Activated CD4-positive, alpha-beta T cell treated with anti-CD3 and anti-CD28 coated beads, Interleukin-2, Interleukin-6, amounts not matched to agents 100 ng/mL and 50 ng/mL, durations not matched to agents 16 hours and 8 hours (primary cell): ENCODE results near the gene TMEM134.
A peak's percentile ranks its signal among the peaks of the same experiment; 100 is the strongest.

Source experiments
- DNase-seq: peaks from one replicate; pipeline ENCODE4 v3.0.0-alpha.2; 2020

Gene TMEM134

GRCh38 chr11:67420646-67421429 is 48.2 kb downstream of the TMEM134 start:
- DNase-seq, result peak; percentile 99

GRCh38 chr11:67420147-67420645 is 48.9 kb downstream of the TMEM134 start:
- DNase-seq, result no peak

GRCh38 chr11:67419325-67420049 is 49.6 kb downstream of the TMEM134 start:
- DNase-seq, result no peak

GRCh38 chr11:67418476-67419281 is 50.4 kb downstream of the TMEM134 start:
- DNase-seq, result no peak

GRCh38 chr11:67417425-67417824 is 51.6 kb downstream of the TMEM134 start:
- no peak for DNase-seq

- no peak for DNase-seq
These were observed 52.4 kb downstream of the TMEM134 start for GRCh38 chr11:67416416-67417335.

- DNase-seq, result no peak
These were observed 53.3 kb downstream of the TMEM134 start, which contains the start of gene CARNS1 for GRCh38 chr11:67415501-67416304. TSS of gene CARNS1 (plus strand) at chr11:67415678. CDS start at chr11:67416200, 522 bp downstream.

GRCh38 chr11:67413266-67413849 is 55.7 kb downstream of the TMEM134 start:
- no peak for DNase-seq

GRCh38 chr11:67412495-67413179 is 56.4 kb downstream of the TMEM134 start:
- DNase-seq, result no peak

- no peak for DNase-seq
These were observed 57.3 kb downstream of the TMEM134 start for GRCh38 chr11:67411785-67412152.
